Stomach (tissue), 4 donors: Measurements from ENCODE around the gene OSBPL1A.

Experiments used
- POLR2A ChIP-seq, 4 donors: fragments of 450-650 bp; IDR thresholded peaks; one replicate each; pipeline ENCODE4 v1.6.1; 2016; ENCODE audit warnings: antibody characterized with exemption in 4 of 4, control low read depth in 2 of 4, mild to moderate bottlenecking in 1 of 4, moderate library complexity in 1 of 4
- TF ChIP-seq, protein P1 (sequence below), 7 experiments: fragments of 450-650 bp in 4 of 7; fragments of 200-600 bp in 3 of 7; sonication (generic) in 3 of 7; IDR thresholded peaks; one replicate each; pipeline ENCODE4 v1.5.1; 2016 to 2019; ENCODE audit warnings: antibody characterized with exemption in 7 of 7, control low read depth in 2 of 7, mild to moderate bottlenecking in 1 of 7

DNA sequence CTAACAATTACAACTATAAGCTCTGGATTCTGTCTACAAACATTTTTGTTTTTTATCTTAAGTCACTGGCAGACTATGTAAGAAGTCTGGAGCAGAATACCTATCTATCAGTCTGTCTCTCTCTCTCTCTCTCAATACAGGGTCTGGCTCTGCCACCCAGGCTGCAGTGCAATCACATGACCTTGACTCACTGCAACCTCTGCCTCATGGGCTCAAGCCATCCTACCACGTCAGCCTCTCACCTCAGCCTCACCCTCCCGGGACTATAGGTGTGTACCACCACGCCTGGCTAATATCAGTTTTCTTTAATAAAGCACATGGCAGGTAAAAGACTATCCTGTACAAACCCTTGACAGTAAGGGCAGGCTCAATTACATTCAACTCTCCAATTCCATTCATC, 96.9 kb downstream of the OSBPL1A start:
- TF ChIP-seq, protein P1, sequence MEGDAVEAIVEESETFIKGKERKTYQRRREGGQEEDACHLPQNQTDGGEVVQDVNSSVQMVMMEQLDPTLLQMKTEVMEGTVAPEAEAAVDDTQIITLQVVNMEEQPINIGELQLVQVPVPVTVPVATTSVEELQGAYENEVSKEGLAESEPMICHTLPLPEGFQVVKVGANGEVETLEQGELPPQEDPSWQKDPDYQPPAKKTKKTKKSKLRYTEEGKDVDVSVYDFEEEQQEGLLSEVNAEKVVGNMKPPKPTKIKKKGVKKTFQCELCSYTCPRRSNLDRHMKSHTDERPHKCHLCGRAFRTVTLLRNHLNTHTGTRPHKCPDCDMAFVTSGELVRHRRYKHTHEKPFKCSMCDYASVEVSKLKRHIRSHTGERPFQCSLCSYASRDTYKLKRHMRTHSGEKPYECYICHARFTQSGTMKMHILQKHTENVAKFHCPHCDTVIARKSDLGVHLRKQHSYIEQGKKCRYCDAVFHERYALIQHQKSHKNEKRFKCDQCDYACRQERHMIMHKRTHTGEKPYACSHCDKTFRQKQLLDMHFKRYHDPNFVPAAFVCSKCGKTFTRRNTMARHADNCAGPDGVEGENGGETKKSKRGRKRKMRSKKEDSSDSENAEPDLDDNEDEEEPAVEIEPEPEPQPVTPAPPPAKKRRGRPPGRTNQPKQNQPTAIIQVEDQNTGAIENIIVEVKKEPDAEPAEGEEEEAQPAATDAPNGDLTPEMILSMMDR (IDR thresholded peaks at IDR 0.05) = no peak
- no peak for TF ChIP-seq POLR2A (IDR thresholded peaks at IDR 0.05)
